Testis (tissue), 3 donors: ENCODE measurements around the gene THAP8. TPM values are rescaled to one million over a fixed set of nuclear protein-coding genes. Genes with fewer than 3 reads are reported as not detected.

Source experiments
- DNase-seq: peaks from one replicate; pipeline ENCODE4 v3.0.0-alpha.2; 2019
- H3K27ac ChIP-seq, 2 donors: fragments of 200-600 bp; sonication (generic); one replicate each; pipeline ENCODE4 v1.5.1; 2019
- H3K27me3 ChIP-seq: fragments of 200-600 bp; sonication (generic); one replicate; pipeline ENCODE4 v1.5.1; 2019
- H3K36me3 ChIP-seq: fragments of 200-600 bp; sonication (generic); one replicate; pipeline ENCODE4 v1.5.1; 2017; ENCODE audit warnings: low read depth; ENCODE audit errors: missing control alignments
- H3K4me1 ChIP-seq: fragments of 200-600 bp; sonication (generic); one replicate; pipeline ENCODE4 v1.5.1; 2019
- H3K4me3 ChIP-seq, 2 donors: fragments of 200-600 bp; sonication (generic); one replicate each; pipeline ENCODE4 v1.5.1; 2017 to 2019
- H3K9me3 ChIP-seq: fragments of 200-600 bp; sonication (generic); one replicate; pipeline ENCODE4 v1.5.1; 2017
- CTCF ChIP-seq, 3 experiments: fragments of 450-650 bp in 2 of 3; fragments of 200-600 bp in 1 of 3; sonication (generic) in 1 of 3; IDR thresholded peaks; one replicate each; pipeline ENCODE4 v1.5.1; 2016 to 2019; ENCODE audit warnings: antibody characterized with exemption in 3 of 3, mild to moderate bottlenecking in 2 of 3, moderate library complexity in 1 of 3
- POLR2A ChIP-seq: fragments of 450-650 bp; IDR thresholded peaks from one replicate; pipeline ENCODE4 v1.6.1; 2017; ENCODE audit warnings: antibody characterized with exemption, mild to moderate bottlenecking, moderate library complexity
- WGBS, 2 donors: methylation state at CpG; one replicate each; pipeline ENCODE4 v1.1.5; 2018; 5-methylcytosine and 5-hydroxymethylcytosine counted together
- intact Hi-C: fragments of 100-400 bp; cut with DNase I; formaldehyde crosslinking; loops from one replicate; pipeline ENCODE4 v1.15.1; 2023; ENCODE audit warnings: low total_unique reads
- polyA plus RNA-seq: library from polyadenylated mRNA; stranded (reverse); fragments of 350-450 nt; fragmentation: Illumina TruSeq; extraction: RNeasy Lipid Tissue Mini Kit (QIAGEN cat#74804); gene quantifications from one replicate; pipeline ENCODE4 v1.2.3, GENCODE V29; 2014; ENCODE audit warnings: low read depth, low replicate concordance; ENCODE audit not compliant: insufficient read depth
- total RNA-seq, 2 donors: library from RNA; depleted of rRNA; stranded (reverse); fragments of >200 nt; gene quantifications; one replicate each; pipeline ENCODE4 v1.2.3, GENCODE V29; 2016

The THAP8 gene
- total and polyA plus RNA-seq, 3 donors from 2014 or later = 25.0 to 34.2 (median 25.8) TPM

GRCh38 chr19:36026091-36026876, 27.8 kb downstream of the THAP8 start:
- TF ChIP-seq CTCF (IDR thresholded peaks at IDR 0.05) (no peak), POLR2A (no peak)
- DNase-seq = no peak
- Histone ChIP-seq H3K36me3 (no peaks in the 10 kb centered on the region), H3K27ac (no peak overlapping the region), H3K4me3 (peak overlapping the region in 1 of 2 donors; percentile 13), H3K4me1 (no peaks in the 10 kb centered on the region), H3K27me3 (no peaks in the 10 kb centered on the region), H3K9me3 (no peaks in the 10 kb centered on the region)
- intact Hi-C loops = no loop called here
- 63 to 80% methylated on average over 30 to 36 of the region's 49 CpGs for WGBS, 2 donors

GRCh38 chr19:36025541-36025940, 28.5 kb downstream of the THAP8 start:
- Histone ChIP-seq H3K27me3 (no peaks in the 10 kb centered on the region), H3K4me1 (no peaks in the 10 kb centered on the region), H3K4me3 (no peak overlapping the region), H3K27ac (no peak overlapping the region), H3K9me3 (no peaks in the 10 kb centered on the region), H3K36me3 (no peaks in the 10 kb centered on the region)
- TF ChIP-seq CTCF (IDR thresholded peaks at IDR 0.05) = no peak
- TF ChIP-seq POLR2A = no peak
- no peak for DNase-seq
- intact Hi-C loops = no loop called here
- 47 to 52% methylated on average over 1 of the region's 1 CpG for WGBS, 2 donors

GRCh38 chr19:36023432-36023831, 30.7 kb downstream of the THAP8 start:
- no peak for DNase-seq
- Histone ChIP-seq H3K27ac (no peak overlapping the region), H3K27me3 (no peaks in the 10 kb centered on the region), H3K36me3 (no peaks in the 10 kb centered on the region), H3K4me3 (no peak overlapping the region), H3K9me3 (no peaks in the 10 kb centered on the region), H3K4me1 (no peaks in the 10 kb centered on the region)
- intact Hi-C loops = no loop called here
- TF ChIP-seq CTCF (IDR thresholded peaks at IDR 0.05) (no peak), POLR2A (no peak)
- 87 to 89% methylated on average over 5 of the region's 5 CpGs for WGBS, 2 donors

GRCh38 chr19:36019061-36019670, 34.9 kb downstream of the THAP8 start:
- no peak for DNase-seq
- Histone ChIP-seq H3K9me3 (no peaks in the 10 kb centered on the region), H3K27me3 (no peaks in the 10 kb centered on the region), H3K4me1 (no peaks in the 10 kb centered on the region), H3K4me3 (no peak overlapping the region), H3K27ac (no peak overlapping the region), H3K36me3 (no peaks in the 10 kb centered on the region)
- TF ChIP-seq CTCF (IDR thresholded peaks at IDR 0.05) (no peak), POLR2A (no peak)
- 88 to 95% methylated on average over 12 to 22 of the region's 22 CpGs for WGBS, 2 donors
- intact Hi-C loops = no loop called here
